ENCODE results near the gene COX4I1.
A peak's percentile ranks its signal among the peaks of the same experiment; 100 is the strongest.

- TF ChIP-seq, protein P1, sequence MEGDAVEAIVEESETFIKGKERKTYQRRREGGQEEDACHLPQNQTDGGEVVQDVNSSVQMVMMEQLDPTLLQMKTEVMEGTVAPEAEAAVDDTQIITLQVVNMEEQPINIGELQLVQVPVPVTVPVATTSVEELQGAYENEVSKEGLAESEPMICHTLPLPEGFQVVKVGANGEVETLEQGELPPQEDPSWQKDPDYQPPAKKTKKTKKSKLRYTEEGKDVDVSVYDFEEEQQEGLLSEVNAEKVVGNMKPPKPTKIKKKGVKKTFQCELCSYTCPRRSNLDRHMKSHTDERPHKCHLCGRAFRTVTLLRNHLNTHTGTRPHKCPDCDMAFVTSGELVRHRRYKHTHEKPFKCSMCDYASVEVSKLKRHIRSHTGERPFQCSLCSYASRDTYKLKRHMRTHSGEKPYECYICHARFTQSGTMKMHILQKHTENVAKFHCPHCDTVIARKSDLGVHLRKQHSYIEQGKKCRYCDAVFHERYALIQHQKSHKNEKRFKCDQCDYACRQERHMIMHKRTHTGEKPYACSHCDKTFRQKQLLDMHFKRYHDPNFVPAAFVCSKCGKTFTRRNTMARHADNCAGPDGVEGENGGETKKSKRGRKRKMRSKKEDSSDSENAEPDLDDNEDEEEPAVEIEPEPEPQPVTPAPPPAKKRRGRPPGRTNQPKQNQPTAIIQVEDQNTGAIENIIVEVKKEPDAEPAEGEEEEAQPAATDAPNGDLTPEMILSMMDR (conservative IDR thresholded peaks at IDR 0.05; ENCODE audit: low read depth, low read length), result peak; percentile 57
- no peak for TF ChIP-seq EZH2 (IDR thresholded peaks at IDR 0.05; ENCODE audit: borderline replicate concordance, low read depth, low read length, poor library complexity, severe bottlenecking)
These were observed 39.7 kb upstream of the COX4I1 start for GRCh38 chr16:85759631-85760419.

Measured in A673 (cell line).